Liver (tissue), 3 donors: Measurements from ENCODE around the gene NRG3.

Experiments
- ATF3 ChIP-seq: IDR thresholded peaks from 2 replicates; pipeline ENCODE4 v1.6.1; 2016; ENCODE audit warnings: antibody characterized with exemption
- CTCF ChIP-seq: fragments of 150-350 bp; IDR thresholded peaks from 2 replicates; pipeline ENCODE4 v1.5.1; 2017; ENCODE audit warnings: improper control_type of control experiment, low read depth, low read length; ENCODE audit not compliant: missing input control
- EGR1 ChIP-seq, 2 donors: IDR thresholded peaks; 2 replicates each; pipeline ENCODE4 v1.6.1; 2016 to 2018; ENCODE audit warnings: antibody characterized with exemption in 2 of 2, low read depth in 2 of 2
- FOXA1 ChIP-seq: IDR thresholded peaks from 2 replicates; pipeline ENCODE4 v1.6.1; 2016; ENCODE audit warnings: antibody characterized with exemption
- GABPA ChIP-seq, 2 donors: IDR thresholded peaks in 1 of 2; conservative IDR thresholded peaks in 1 of 2; 2 replicates each; pipeline ENCODE4 v1.6.1; 2016; ENCODE audit warnings: antibody characterized with exemption in 2 of 2, mild to moderate bottlenecking in 1 of 2, moderate library complexity in 1 of 2
- JUND ChIP-seq, 2 donors: IDR thresholded peaks; 2 replicates each; pipeline ENCODE4 v1.6.1; 2016; ENCODE audit warnings: antibody characterized with exemption in 2 of 2
- YY1 ChIP-seq: IDR thresholded peaks from 2 replicates; pipeline ENCODE4 v1.6.1; 2016; ENCODE audit warnings: antibody characterized with exemption, mild to moderate bottlenecking
- ZBTB33 ChIP-seq: IDR thresholded peaks from 2 replicates; pipeline ENCODE4 v1.6.1; 2016; ENCODE audit warnings: antibody characterized with exemption
- donor health status: healthy.
- donor health status: healthy.

- TF ChIP-seq CTCF (no peak), GABPA (IDR thresholded peaks at IDR 0.05 in 1 of 2, conservative IDR thresholded peaks at IDR 0.05 in 1 of 2) (no peak), ZBTB33 (no peak), FOXA1 (no peak), JUND (IDR thresholded peaks at IDR 0.05) (no peak), ATF3 (no peak), EGR1 (IDR thresholded peaks at IDR 0.05; ENCODE audit: low read depth in 2 of 2) (no peak), YY1 (no peak)
Observed at GRCh38 chr10:82319562-82319961, 444.6 kb downstream of the NRG3 start.
